Neural progenitor cell (in vitro differentiated cells): ENCODE data around the gene CUL2. TPM values are rescaled to one million over a fixed set of nuclear protein-coding genes. Genes with fewer than 3 reads are reported as not detected.

Source experiments
- DNase-seq: peaks from one replicate; pipeline ENCODE4 v3.0.0-alpha.2; 2016; ENCODE audit warnings: low spot score
- H2AFZ ChIP-seq: fragments of 200-600 bp; sonication (generic); replicated peaks from 2 replicates; pipeline ENCODE4 v1.6.1; 2016; ENCODE audit warnings: antibody characterized with exemption
- H3F3A ChIP-seq: fragments of 200-600 bp; sonication (generic); 2 replicates; pipeline ENCODE4 v1.6.1; 2016; ENCODE audit warnings: antibody characterized with exemption, low read depth
- H3K27ac ChIP-seq: fragments of 200-600 bp; sonication (generic); 2 replicates; pipeline ENCODE4 v1.5.1; 2016; ENCODE audit warnings: mild to moderate bottlenecking
- H3K27me3 ChIP-seq: fragments of 200-600 bp; sonication (generic); 2 replicates; pipeline ENCODE4 v1.6.1; 2016; ENCODE audit warnings: mild to moderate bottlenecking, moderate library complexity
- H3K36me3 ChIP-seq: fragments of 200-600 bp; sonication (generic); 2 replicates; pipeline ENCODE4 v1.5.1; 2016
- H3K4me1 ChIP-seq: fragments of 200-600 bp; sonication (generic); 2 replicates; pipeline ENCODE4 v1.6.1; 2016; ENCODE audit warnings: mixed run types
- H3K4me2 ChIP-seq: fragments of 200-600 bp; sonication (generic); 2 replicates; pipeline ENCODE4 v1.6.1; 2016
- H3K4me3 ChIP-seq: fragments of 200-600 bp; sonication (generic); 2 replicates; pipeline ENCODE4 v1.5.1; 2016
- H3K79me2 ChIP-seq: fragments of 200-600 bp; sonication (generic); 2 replicates; pipeline ENCODE4 v1.6.1; 2016; ENCODE audit warnings: low read depth
- H3K9ac ChIP-seq: fragments of 200-600 bp; sonication (generic); 2 replicates; pipeline ENCODE4 v1.6.1; 2016
- H3K9me3 ChIP-seq: fragments of 200-600 bp; sonication (generic); 2 replicates; pipeline ENCODE4 v1.5.1; 2016; ENCODE audit warnings: low read depth
- H4K20me1 ChIP-seq: fragments of 200-600 bp; sonication (generic); 2 replicates; pipeline ENCODE4 v1.6.1; 2016; ENCODE audit warnings: low read depth
- H3K27ac Mint-ChIP-seq: 3 replicates; pipeline ENCODE4 v1.8.0; 2021; ENCODE audit warnings: mixed read lengths
- H3K27me3 Mint-ChIP-seq: 2 replicates; pipeline ENCODE4 v1.8.0; 2022; ENCODE audit warnings: low read depth, mild to moderate bottlenecking, inconsistent platforms, moderate library complexity, mixed read lengths; ENCODE audit not compliant: insufficient read depth
- H3K36me3 Mint-ChIP-seq: 3 replicates; pipeline ENCODE4 v1.8.0; 2021; ENCODE audit warnings: mixed read lengths
- H3K4me1 Mint-ChIP-seq: 3 replicates; pipeline ENCODE4 v1.8.0; 2021; ENCODE audit warnings: mixed read lengths
- H3K4me3 Mint-ChIP-seq: 3 replicates; pipeline ENCODE4 v1.8.0; 2021; ENCODE audit warnings: mild to moderate bottlenecking, moderate library complexity, mixed read lengths
- H3K9me3 Mint-ChIP-seq: 3 replicates; pipeline ENCODE4 v1.8.0; 2020; ENCODE audit warnings: mixed read lengths
- CTCF ChIP-seq: fragments of 200-600 bp; sonication (generic); IDR thresholded peaks from 2 replicates; pipeline ENCODE4 v1.5.1; 2017; ENCODE audit warnings: antibody characterized with exemption, mild to moderate bottlenecking
- EZH2 ChIP-seq: fragments of 200-600 bp; sonication (generic); IDR thresholded peaks from 2 replicates; pipeline ENCODE4 v1.6.1; 2017; ENCODE audit warnings: antibody characterized with exemption, mild to moderate bottlenecking, moderate library complexity
- EZH2phosphoT487 ChIP-seq: fragments of 200-600 bp; sonication (generic); IDR thresholded peaks from 2 replicates; pipeline ENCODE4 v1.6.1; 2017; ENCODE audit warnings: antibody characterized with exemption
- total RNA-seq: library from RNA; depleted of rRNA; stranded (reverse); fragments of >200 nt; gene quantifications from 2 replicates; pipeline ENCODE4 v1.2.3, GENCODE V29; 2015; ENCODE audit warnings: low replicate concordance

CUL2 gene
- total RNA-seq, 1 donor from 2014 or later, result 40.3 TPM

- H3K4me3 Mint-ChIP-seq, result no peak overlapping the region
Measured at GRCh38 chr10:35097510-35097909, 7.4 kb upstream of the CUL2 start.

GRCh38 chr10:35096312-35096711 is 6.2 kb upstream of the CUL2 start:
- Histone ChIP-seq H3K27me3 (no peaks in the 10 kb centered on the region), H3F3A (no peaks in the 10 kb centered on the region), H3K79me2 (no peaks in the 10 kb centered on the region), H3K4me3 (no peak overlapping the region), H3K36me3 (no peaks in the 10 kb centered on the region), H3K4me2 (no peak overlapping the region), H2AFZ (no peak overlapping the region), H3K9me3 (no peaks in the 10 kb centered on the region), H3K9ac (no peak overlapping the region), H4K20me1 (no peaks in the 10 kb centered on the region), H3K4me1 (no peaks in the 10 kb centered on the region), H3K27ac (no peak overlapping the region)
- DNase-seq, result no peak
- peaks cover under 1% of the 10 kb centered on the region for H3K4me1 Mint-ChIP-seq
- H3K4me3 Mint-ChIP-seq, result no peak overlapping the region
- H3K27ac Mint-ChIP-seq, result no peak overlapping the region
- H3K36me3 Mint-ChIP-seq, result no peaks in the 10 kb centered on the region
- peaks cover 3% of the 10 kb centered on the region for H3K27me3 Mint-ChIP-seq
- TF ChIP-seq EZH2 (no peak), EZH2phosphoT487 (no peak), CTCF (no peak)
- H3K9me3 Mint-ChIP-seq, result peaks cover 5% of the 10 kb centered on the region

More at GRCh38 chr10:35097510-35097909, 7.4 kb upstream of the CUL2 start:
- peaks cover 3% of the 10 kb centered on the region for H3K27me3 Mint-ChIP-seq
- Histone ChIP-seq H3K27me3 (no peaks in the 10 kb centered on the region), H3K27ac (no peak overlapping the region), H3K9me3 (no peaks in the 10 kb centered on the region), H3F3A (no peaks in the 10 kb centered on the region), H3K4me1 (no peaks in the 10 kb centered on the region), H3K9ac (no peak overlapping the region), H3K4me3 (no peak overlapping the region), H3K36me3 (no peaks in the 10 kb centered on the region), H3K4me2 (no peak overlapping the region), H3K79me2 (no peaks in the 10 kb centered on the region), H4K20me1 (no peaks in the 10 kb centered on the region), H2AFZ (no peak overlapping the region)
- TF ChIP-seq EZH2, result no peak
- no peak for TF ChIP-seq EZH2phosphoT487
- TF ChIP-seq CTCF, result no peak
- H3K4me1 Mint-ChIP-seq, result no peaks in the 10 kb centered on the region
- H3K9me3 Mint-ChIP-seq, result peaks cover 5% of the 10 kb centered on the region
- DNase-seq, result no peak
- H3K27ac Mint-ChIP-seq, result no peak overlapping the region
- H3K36me3 Mint-ChIP-seq, result no peaks in the 10 kb centered on the region

- Histone ChIP-seq H3K36me3 (no peaks in the 10 kb centered on the region), H3K79me2 (peaks cover 22% of the 10 kb centered on the region), H2AFZ (no peak overlapping the region), H3F3A (no peaks in the 10 kb centered on the region), H3K4me2 (no peak overlapping the region), H3K9me3 (no peaks in the 10 kb centered on the region), H3K4me3 (no peak overlapping the region), H3K4me1 (peaks cover 8% of the 10 kb centered on the region), H3K9ac (no peak overlapping the region), H4K20me1 (peaks cover 6% of the 10 kb centered on the region), H3K27me3 (no peaks in the 10 kb centered on the region), H3K27ac (no peak overlapping the region)
- Mint-ChIP-seq H3K27me3 (peaks cover 6% of the 10 kb centered on the region), H3K4me3 (no peak overlapping the region), H3K4me1 (peaks cover 20% of the 10 kb centered on the region), H3K9me3 (peaks cover 5% of the 10 kb centered on the region), H3K27ac (no peak overlapping the region), H3K36me3 (peaks cover 2% of the 10 kb centered on the region)
- TF ChIP-seq EZH2 (no peak), CTCF (no peak), EZH2phosphoT487 (no peak)
- no peak for DNase-seq
Measured at GRCh38 chr10:35092851-35093250, 2.7 kb upstream of the CUL2 start.
